Immature natural killer cell (primary cell): ENCODE results near the gene PDPK1. TPM values are rescaled to one million over a fixed set of nuclear protein-coding genes. Genes with fewer than 3 reads are reported as not detected.
"Not testable (repeated sequence)": the region's sequence is repeated elsewhere in the genome, so short reads cannot be mapped to it uniquely, and the experiment has no call there.

Experiments used
- DNase-seq, 3 donors: peaks; one replicate each; pipeline ENCODE4 v3.0.0; 2022; ENCODE audit warnings: mixed read lengths in 1 of 3
- H3K27ac Mint-ChIP-seq, 6 donors: one replicate each; pipeline ENCODE4 v1.8.0; 2020; ENCODE audit warnings: mixed read lengths in 6 of 6, mild to moderate bottlenecking in 5 of 6, inconsistent platforms in 4 of 6, moderate library complexity in 3 of 6
- H3K27me3 Mint-ChIP-seq, 3 donors: one replicate each; pipeline ENCODE4 v1.8.0; 2020 to 2021; ENCODE audit warnings: low read depth in 3 of 3, mild to moderate bottlenecking in 3 of 3, mixed read lengths in 3 of 3, moderate library complexity in 3 of 3, inconsistent platforms in 1 of 3
- H3K36me3 Mint-ChIP-seq, 3 donors: one replicate each; pipeline ENCODE4 v1.8.0; 2020; ENCODE audit warnings: mixed read lengths in 3 of 3, inconsistent platforms in 2 of 3, mild to moderate bottlenecking in 2 of 3
- H3K4me1 Mint-ChIP-seq, 2 donors: one replicate each; pipeline ENCODE4 v1.8.0; 2020; ENCODE audit warnings: inconsistent platforms in 2 of 2, mild to moderate bottlenecking in 2 of 2, mixed read lengths in 2 of 2, moderate library complexity in 1 of 2
- H3K4me3 Mint-ChIP-seq, 5 donors: one replicate each; pipeline ENCODE4 v1.8.0; 2020; ENCODE audit warnings: mild to moderate bottlenecking in 5 of 5, mixed read lengths in 5 of 5, inconsistent platforms in 3 of 5, moderate library complexity in 3 of 5
- H3K9me3 Mint-ChIP-seq, 6 donors: one replicate each; pipeline ENCODE4 v1.8.0; 2020; ENCODE audit warnings: mild to moderate bottlenecking in 6 of 6, mixed read lengths in 6 of 6, inconsistent platforms in 4 of 6, moderate library complexity in 3 of 6
- polyA plus RNA-seq, 3 donors: library from polyadenylated mRNA; unstranded; fragments of 300-500 nt; fragmentation: Illumina TruSeq; gene quantifications; one replicate each; pipeline ENCODE4 v1.2.3, GENCODE V29; 2021

PDPK1 gene
- polyA plus RNA-seq, 3 donors from 2014 or later: 26.3 to 48.8 (median 27.1) TPM

- H3K36me3 Mint-ChIP-seq, H3K9me3 Mint-ChIP-seq, DNase-seq: not testable (repeated sequence)
- peaks cover 36% of the 10 kb centered on the region in 3 donors for H3K27me3 Mint-ChIP-seq
- H3K4me3 Mint-ChIP-seq: peak overlapping the region; percentile 90 to 98 (median 96)
- H3K27ac Mint-ChIP-seq: peak overlapping the region; percentile 97 to 99 (median 99)
- H3K4me1 Mint-ChIP-seq: peaks cover 26 to 31% of the 10 kb centered on the region in 2 donors
Observed at GRCh38 chr16:2533142-2533755, 4.6 kb upstream of the PDPK1 start.

GRCh38 chr16:2533912-2534311 lies 3.9 kb upstream of the PDPK1 start:
- peaks cover 31 to 36% of the 10 kb centered on the region in 2 donors for H3K4me1 Mint-ChIP-seq
- no peaks in the 10 kb centered on the region for H3K36me3 Mint-ChIP-seq
- peaks cover 36 to 38% (median 36%) of the 10 kb centered on the region in 3 donors for H3K27me3 Mint-ChIP-seq
- H3K27ac Mint-ChIP-seq: peak overlapping the region; percentile 88 to 99 (median 98)
- DNase-seq: no peak
- peak overlapping the region; percentile 48 to 80 (median 69) for H3K4me3 Mint-ChIP-seq
- peaks cover 0 to 3% (median 0%) of the 10 kb centered on the region in 6 donors for H3K9me3 Mint-ChIP-seq

GRCh38 chr16:2534335-2534734 lies 3.5 kb upstream of the PDPK1 start:
- H3K9me3 Mint-ChIP-seq, H3K36me3 Mint-ChIP-seq, DNase-seq: not testable (repeated sequence)
- peak overlapping the region in 4 of 5 donors; percentile 61 to 80 (median 70) for H3K4me3 Mint-ChIP-seq
- H3K27ac Mint-ChIP-seq: peak overlapping the region; percentile 62 to 99 (median 98)
- peaks cover 35 to 40% of the 10 kb centered on the region in 2 donors for H3K4me1 Mint-ChIP-seq
- H3K27me3 Mint-ChIP-seq: peaks cover 35 to 38% (median 36%) of the 10 kb centered on the region in 3 donors

GRCh38 chr16:2535625-2536013 lies 2.2 kb upstream of the PDPK1 start:
- Mint-ChIP-seq H3K27ac (peak overlapping the region in 4 of 6 donors; percentile 55 to 66 (median 60)), H3K27me3 (peaks cover 34 to 36% (median 36%) of the 10 kb centered on the region in 3 donors), H3K9me3 (peaks cover 0 to 3% (median 0%) of the 10 kb centered on the region in 6 donors), H3K36me3 (no peaks in the 10 kb centered on the region), H3K4me3 (peak overlapping the region in 4 of 5 donors; percentile 35 to 81 (median 40)), H3K4me1 (peaks cover 48 to 51% of the 10 kb centered on the region in 2 donors)
- DNase-seq: no peak

GRCh38 chr16:2539192-2539844 lies 1.5 kb downstream of the PDPK1 start:
- Mint-ChIP-seq H3K27ac (peak overlapping the region in 5 of 6 donors; percentile 23 to 73 (median 72)), H3K4me1 (peaks cover 48 to 50% of the 10 kb centered on the region in 2 donors), H3K4me3 (peak overlapping the region; percentile 75 to 87 (median 83))
- not testable (repeated sequence) for H3K36me3 Mint-ChIP-seq, H3K9me3 Mint-ChIP-seq, H3K27me3 Mint-ChIP-seq, DNase-seq

- not testable (repeated sequence) for H3K27me3 Mint-ChIP-seq, DNase-seq, H3K9me3 Mint-ChIP-seq, H3K36me3 Mint-ChIP-seq
- peak overlapping the region in 2 of 6 donors; percentile 73 for H3K27ac Mint-ChIP-seq
- H3K4me3 Mint-ChIP-seq: peak overlapping the region in 4 of 5 donors; percentile 75 to 87 (median 83)
- peaks cover 48 to 50% of the 10 kb centered on the region in 2 donors for H3K4me1 Mint-ChIP-seq
Observed at GRCh38 chr16:2539845-2540458, 2.1 kb downstream of the PDPK1 start.

GRCh38 chr16:2540912-2541311 lies 3.1 kb downstream of the PDPK1 start:
- H3K4me3 Mint-ChIP-seq: peak overlapping the region in 2 of 5 donors; percentile 39 to 45
- peaks cover 48 to 55% of the 10 kb centered on the region in 2 donors for H3K4me1 Mint-ChIP-seq
- H3K9me3 Mint-ChIP-seq, H3K36me3 Mint-ChIP-seq, DNase-seq, H3K27me3 Mint-ChIP-seq: not testable (repeated sequence)
- peak overlapping the region in 5 of 6 donors; percentile 40 to 80 (median 57) for H3K27ac Mint-ChIP-seq

GRCh38 chr16:2541409-2541808 lies 3.6 kb downstream of the PDPK1 start:
- H3K9me3 Mint-ChIP-seq, H3K27me3 Mint-ChIP-seq, H3K36me3 Mint-ChIP-seq, DNase-seq: not testable (repeated sequence)
- H3K4me3 Mint-ChIP-seq: peak overlapping the region in 2 of 5 donors; percentile 17 to 45
- H3K27ac Mint-ChIP-seq: peak overlapping the region in 5 of 6 donors; percentile 40 to 80 (median 65)
- H3K4me1 Mint-ChIP-seq: peaks cover 48 to 51% of the 10 kb centered on the region in 2 donors

GRCh38 chr16:2543771-2544170 lies 6.0 kb downstream of the PDPK1 start:
- not testable (repeated sequence) for DNase-seq, H3K4me3 Mint-ChIP-seq, H3K36me3 Mint-ChIP-seq, H3K27ac Mint-ChIP-seq, H3K27me3 Mint-ChIP-seq, H3K9me3 Mint-ChIP-seq
- peaks cover 38 to 43% of the 10 kb centered on the region in 2 donors for H3K4me1 Mint-ChIP-seq

GRCh38 chr16:2550283-2550878 lies 12.6 kb downstream of the PDPK1 start:
- DNase-seq, H3K4me1 Mint-ChIP-seq, H3K27me3 Mint-ChIP-seq, H3K4me3 Mint-ChIP-seq, H3K27ac Mint-ChIP-seq, H3K9me3 Mint-ChIP-seq, H3K36me3 Mint-ChIP-seq: not testable (repeated sequence)

- not testable (repeated sequence) for H3K4me3 Mint-ChIP-seq, H3K4me1 Mint-ChIP-seq, H3K9me3 Mint-ChIP-seq, H3K36me3 Mint-ChIP-seq, DNase-seq, H3K27me3 Mint-ChIP-seq, H3K27ac Mint-ChIP-seq
Observed at GRCh38 chr16:2551420-2551889, 13.6 kb downstream of the PDPK1 start.

GRCh38 chr16:2554709-2555425 lies 17.0 kb downstream of the PDPK1 start:
- H3K9me3 Mint-ChIP-seq, H3K4me1 Mint-ChIP-seq, H3K4me3 Mint-ChIP-seq, H3K36me3 Mint-ChIP-seq, DNase-seq, H3K27me3 Mint-ChIP-seq, H3K27ac Mint-ChIP-seq: not testable (repeated sequence)

- not testable (repeated sequence) for H3K4me1 Mint-ChIP-seq, H3K4me3 Mint-ChIP-seq, H3K9me3 Mint-ChIP-seq, H3K36me3 Mint-ChIP-seq, H3K27me3 Mint-ChIP-seq, DNase-seq, H3K27ac Mint-ChIP-seq
Observed at GRCh38 chr16:2557150-2557549, 19.3 kb downstream of the PDPK1 start.
